Activated gamma-delta T cell treated with Interleukin-2 at 50 U/mL for 16 hours (primary cell): ENCODE measurements around the gene CAPN13.
"Not testable (repeated sequence)": the region's sequence is repeated elsewhere in the genome, so short reads cannot be mapped to it uniquely, and the experiment has no call there.

Experiments used
- DNase-seq: peaks from one replicate; pipeline ENCODE4 v3.0.0-alpha.2; 2020

The CAPN13 gene

GRCh38 chr2:30702694-30703093 lies 104.6 kb downstream of the CAPN13 start:
- no peak for DNase-seq

GRCh38 chr2:30701782-30702181 lies 105.5 kb downstream of the CAPN13 start:
- DNase-seq, result no peak

- DNase-seq, result not testable (repeated sequence)
Measured at GRCh38 chr2:30697242-30698103, 109.8 kb downstream of the CAPN13 start.

GRCh38 chr2:30695749-30696148 lies 111.5 kb downstream of the CAPN13 start:
- DNase-seq, result no peak

- DNase-seq, result no peak
Measured at GRCh38 chr2:30694286-30695055, 112.8 kb downstream of the CAPN13 start.

GRCh38 chr2:30693821-30694281 lies 113.4 kb downstream of the CAPN13 start:
- no peak for DNase-seq

- no peak for DNase-seq
Measured at GRCh38 chr2:30692829-30693275, 114.4 kb downstream of the CAPN13 start.

GRCh38 chr2:30691948-30692828 lies 115.1 kb downstream of the CAPN13 start:
- no peak for DNase-seq

GRCh38 chr2:30691091-30691947 lies 115.9 kb downstream of the CAPN13 start:
- no peak for DNase-seq

- DNase-seq, result no peak
Measured at GRCh38 chr2:30690126-30690561, 117.1 kb downstream of the CAPN13 start.

GRCh38 chr2:30689496-30690125 lies 117.6 kb downstream of the CAPN13 start:
- DNase-seq, result no peak

- no peak for DNase-seq
Measured at GRCh38 chr2:30688956-30689401, 118.3 kb downstream of the CAPN13 start.

GRCh38 chr2:30686669-30687068 lies 120.6 kb downstream of the CAPN13 start:
- DNase-seq, result no peak

GRCh38 chr2:30686000-30686399 lies 121.2 kb downstream of the CAPN13 start:
- DNase-seq, result no peak

GRCh38 chr2:30684996-30685395 lies 122.2 kb downstream of the CAPN13 start:
- DNase-seq, result no peak

- no peak for DNase-seq
Measured at GRCh38 chr2:30684516-30684915, 122.7 kb downstream of the CAPN13 start.

GRCh38 chr2:30684026-30684425 lies 123.2 kb downstream of the CAPN13 start:
- DNase-seq, result no peak

GRCh38 chr2:30683236-30683956 lies 123.8 kb downstream of the CAPN13 start:
- DNase-seq, result no peak

GRCh38 chr2:30681022-30681421 lies 126.2 kb downstream of the CAPN13 start:
- no peak for DNase-seq

GRCh38 chr2:30680121-30680520 lies 127.1 kb downstream of the CAPN13 start:
- no peak for DNase-seq
